Upper lobe of left lung (tissue), 6 donors: ENCODE measurements around the gene SYNE2. TPM values are rescaled to one million over a fixed set of nuclear protein-coding genes. Genes with fewer than 3 reads are reported as not detected.

Experiments
- ATAC-seq, 2 donors: fragments of 200-7000 bp; cut with Tn5 transposase; one replicate each; pipeline ENCODE4 v1.9.1; 2022; ENCODE audit warnings: mild to moderate bottlenecking in 2 of 2, moderate library complexity in 2 of 2; ENCODE audit not compliant: low FRiP score in 2 of 2
- DNase-seq, 2 donors: peaks; one replicate each; pipeline ENCODE4 v3.0.0-alpha.2; 2019 to 2020
- H3K27ac ChIP-seq, 4 donors: fragments of 200-600 bp; sonication (generic); one replicate each; pipeline ENCODE4 v1.5.1; 2016 to 2019
- H3K27me3 ChIP-seq, 4 donors: fragments of 200-600 bp; sonication (generic); one replicate each; pipeline ENCODE4 v1.5.1; 2017 to 2019
- H3K36me3 ChIP-seq, 4 donors: fragments of 200-600 bp; sonication (generic); one replicate each; pipeline ENCODE4 v1.5.1; 2016 to 2019
- H3K4me1 ChIP-seq, 4 donors: fragments of 200-600 bp; sonication (generic); one replicate each; pipeline ENCODE4 v1.5.1; 2018 to 2019
- H3K4me3 ChIP-seq, 4 donors: fragments of 200-600 bp; sonication (generic); one replicate each; pipeline ENCODE4 v1.5.1; 2017 to 2019; ENCODE audit warnings: mild to moderate bottlenecking in 2 of 4, moderate library complexity in 1 of 4
- H3K9me3 ChIP-seq, 4 donors: fragments of 200-600 bp; sonication (generic); one replicate each; pipeline ENCODE4 v1.5.1; 2018 to 2019
- EP300 ChIP-seq, 4 donors: sonication (generic); formaldehyde crosslinking; IDR thresholded peaks; one replicate each; pipeline ENCODE4 v1.5.1; 2017; ENCODE audit warnings: antibody characterized with exemption in 4 of 4, control low read depth in 2 of 4
- POLR2A ChIP-seq, 4 donors: fragments of 450-650 bp; IDR thresholded peaks; one replicate each; pipeline ENCODE4 v1.5.1; 2016 to 2017; ENCODE audit warnings: antibody characterized with exemption in 4 of 4, mild to moderate bottlenecking in 2 of 4
- POLR2AphosphoS5 ChIP-seq, 2 donors: sonication (generic); formaldehyde crosslinking; IDR thresholded peaks; one replicate each; pipeline ENCODE4 v1.5.1; 2017; ENCODE audit warnings: antibody characterized with exemption in 2 of 2
- WGBS, 2 donors: methylation state at CpG; one replicate each; pipeline ENCODE4 v1.1.5; 2017 to 2018; 5-methylcytosine and 5-hydroxymethylcytosine counted together
- total RNA-seq, 6 donors: library from RNA; depleted of rRNA in 4 of 6; stranded (reverse); fragments of >200 nt in 4 of 6; gene quantifications; one replicate each; pipeline versions ENCODE4 v1.1.0 to v1.2.1, GENCODE V29; 2016 to 2021
- TF ChIP-seq, protein P1 (sequence below), 6 experiments: fragments of 450-650 bp in 4 of 6; fragments of 200-600 bp in 2 of 6; sonication (generic) in 2 of 6; IDR thresholded peaks; one replicate each; pipeline ENCODE4 v1.5.1; 2016 to 2019; ENCODE audit warnings: antibody characterized with exemption in 6 of 6
- donor health status: DM: no; HTN: no; CAD: no; lungs with moderate emphysema.
- donor health status: DM: no; HTN: yes; CAD: no; lungs with severe emphysema.

The SYNE2 gene
- total RNA-seq, 6 donors from 2014 or later: 75.8 to 439 (median 234) TPM

- DNase-seq (peak in 1 of 2 donors; percentile 36), ATAC-seq (no peak)
- TF ChIP-seq, protein P1, sequence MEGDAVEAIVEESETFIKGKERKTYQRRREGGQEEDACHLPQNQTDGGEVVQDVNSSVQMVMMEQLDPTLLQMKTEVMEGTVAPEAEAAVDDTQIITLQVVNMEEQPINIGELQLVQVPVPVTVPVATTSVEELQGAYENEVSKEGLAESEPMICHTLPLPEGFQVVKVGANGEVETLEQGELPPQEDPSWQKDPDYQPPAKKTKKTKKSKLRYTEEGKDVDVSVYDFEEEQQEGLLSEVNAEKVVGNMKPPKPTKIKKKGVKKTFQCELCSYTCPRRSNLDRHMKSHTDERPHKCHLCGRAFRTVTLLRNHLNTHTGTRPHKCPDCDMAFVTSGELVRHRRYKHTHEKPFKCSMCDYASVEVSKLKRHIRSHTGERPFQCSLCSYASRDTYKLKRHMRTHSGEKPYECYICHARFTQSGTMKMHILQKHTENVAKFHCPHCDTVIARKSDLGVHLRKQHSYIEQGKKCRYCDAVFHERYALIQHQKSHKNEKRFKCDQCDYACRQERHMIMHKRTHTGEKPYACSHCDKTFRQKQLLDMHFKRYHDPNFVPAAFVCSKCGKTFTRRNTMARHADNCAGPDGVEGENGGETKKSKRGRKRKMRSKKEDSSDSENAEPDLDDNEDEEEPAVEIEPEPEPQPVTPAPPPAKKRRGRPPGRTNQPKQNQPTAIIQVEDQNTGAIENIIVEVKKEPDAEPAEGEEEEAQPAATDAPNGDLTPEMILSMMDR (IDR thresholded peaks at IDR 0.05): no peak
- TF ChIP-seq POLR2AphosphoS5 (IDR thresholded peaks at IDR 0.05) (no peak), EP300 (IDR thresholded peaks at IDR 0.05) (no peak), POLR2A (IDR thresholded peaks at IDR 0.05) (no peak)
- Histone ChIP-seq H3K27me3 (no peaks in the 10 kb centered on the region), H3K4me1 (no peaks in the 10 kb centered on the region), H3K27ac (peak overlapping the region in 1 of 4 donors; percentile 27), H3K9me3 (no peaks in the 10 kb centered on the region), H3K36me3 (peaks cover 28 to 100% (median 77%) of the 10 kb centered on the region in 4 donors), H3K4me3 (no peak overlapping the region)
- WGBS, 2 donors: 63 to 67% methylated on average over 4 to 14 of the region's 14 CpGs
Measured at GRCh38 chr14:64220466-64220865, 367.7 kb downstream of the SYNE2 start.

- ATAC-seq (no peak), DNase-seq (peak in 1 of 2 donors; percentile 40)
- Histone ChIP-seq H3K4me3 (no peak overlapping the region), H3K27me3 (no peaks in the 10 kb centered on the region), H3K27ac (peak overlapping the region in 1 of 4 donors; percentile 10), H3K36me3 (peaks cover 24 to 94% (median 73%) of the 10 kb centered on the region in 4 donors), H3K4me1 (no peaks in the 10 kb centered on the region), H3K9me3 (no peaks in the 10 kb centered on the region)
- WGBS, 2 donors: 82 to 89% methylated on average over 12 to 14 of the region's 14 CpGs
- TF ChIP-seq POLR2A (IDR thresholded peaks at IDR 0.05) (no peak), EP300 (IDR thresholded peaks at IDR 0.05) (peak in 1 of 4 donors; percentile 35), POLR2AphosphoS5 (IDR thresholded peaks at IDR 0.05) (peak in 1 of 2 donors; percentile 41)
- TF ChIP-seq, protein P1 (IDR thresholded peaks at IDR 0.05): no peak
Measured at GRCh38 chr14:64221391-64222003, 368.7 kb downstream of the SYNE2 start.

DNA sequence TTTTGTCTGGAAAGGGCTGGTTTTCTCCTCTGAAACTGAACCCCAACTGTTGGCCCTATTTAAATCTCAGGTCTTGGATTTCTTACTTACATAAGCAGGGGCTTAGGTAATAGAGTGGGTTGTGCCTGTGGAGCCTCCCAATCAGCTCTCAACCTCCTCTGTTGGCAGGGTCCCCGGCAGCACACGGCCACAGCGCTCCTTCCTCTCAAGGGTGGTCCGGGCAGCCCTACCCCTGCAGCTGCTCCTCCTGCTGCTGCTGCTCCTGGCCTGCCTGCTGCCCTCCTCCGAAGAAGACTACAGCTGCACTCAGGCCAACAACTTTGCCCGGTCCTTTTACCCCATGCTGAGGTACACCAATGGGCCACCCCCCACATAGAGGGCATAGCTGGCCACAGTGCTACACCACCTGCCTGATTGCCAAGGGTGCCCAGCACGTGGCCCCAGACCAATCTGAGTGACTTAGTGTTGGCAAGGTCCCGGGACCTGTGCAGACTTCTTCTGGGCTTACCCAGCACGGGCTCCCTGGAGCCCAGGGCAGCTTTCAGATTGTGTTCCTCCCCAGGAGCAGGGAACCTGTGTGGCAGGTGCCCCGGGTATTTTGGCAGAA is 372.4 kb downstream of the SYNE2 start:
- H3K4me3 ChIP-seq: no peak overlapping the region
- no peaks in the 10 kb centered on the region for H3K4me1 ChIP-seq
- no peak for TF ChIP-seq EP300 (IDR thresholded peaks at IDR 0.05)
- no peak for TF ChIP-seq POLR2AphosphoS5 (IDR thresholded peaks at IDR 0.05)
- H3K36me3 ChIP-seq: peaks cover 8 to 89% (median 74%) of the 10 kb centered on the region in 4 donors
- no peaks in the 10 kb centered on the region for H3K27me3 ChIP-seq
- H3K9me3 ChIP-seq: no peaks in the 10 kb centered on the region
- no peak overlapping the region for H3K27ac ChIP-seq
- DNase-seq: peak in 1 of 2 donors; percentile 37
- 89 to 95% methylated on average over 7 to 9 of the region's 10 CpGs for WGBS, 2 donors
- ATAC-seq: peak in 1 of 2 donors; percentile 55

DNA sequence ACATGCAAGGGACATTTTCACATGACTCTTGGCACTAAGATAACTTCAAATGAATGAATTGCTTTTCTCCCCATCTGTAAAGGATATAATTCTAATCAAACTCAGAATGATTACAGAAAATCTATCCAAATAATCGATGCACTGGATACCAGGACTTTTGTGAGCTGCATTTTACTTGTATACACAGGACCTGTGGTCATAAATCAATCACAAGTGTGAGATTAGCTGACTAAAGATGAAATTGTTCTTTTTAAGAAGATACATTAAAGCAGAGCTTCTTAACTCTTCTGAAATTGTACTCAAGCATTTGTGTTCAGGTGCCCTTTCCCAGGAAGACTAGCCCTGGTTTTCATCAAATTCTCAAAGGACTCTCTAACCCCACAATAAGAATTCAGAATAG is 375.1 kb downstream of the SYNE2 start:
- Histone ChIP-seq H3K4me3 (no peak overlapping the region), H3K9me3 (no peaks in the 10 kb centered on the region), H3K36me3 (peaks cover 8 to 78% (median 53%) of the 10 kb centered on the region in 4 donors), H3K27me3 (no peaks in the 10 kb centered on the region), H3K27ac (no peak overlapping the region), H3K4me1 (no peaks in the 10 kb centered on the region)
- ATAC-seq (no peak), DNase-seq (no peak)
- 89 to 96% methylated on average over 1 of the region's 1 CpG for WGBS, 2 donors
- TF ChIP-seq POLR2A (IDR thresholded peaks at IDR 0.05) (no peak), EP300 (IDR thresholded peaks at IDR 0.05) (no peak), POLR2AphosphoS5 (IDR thresholded peaks at IDR 0.05) (no peak)
- TF ChIP-seq, protein P1 (IDR thresholded peaks at IDR 0.05): no peak

DNA sequence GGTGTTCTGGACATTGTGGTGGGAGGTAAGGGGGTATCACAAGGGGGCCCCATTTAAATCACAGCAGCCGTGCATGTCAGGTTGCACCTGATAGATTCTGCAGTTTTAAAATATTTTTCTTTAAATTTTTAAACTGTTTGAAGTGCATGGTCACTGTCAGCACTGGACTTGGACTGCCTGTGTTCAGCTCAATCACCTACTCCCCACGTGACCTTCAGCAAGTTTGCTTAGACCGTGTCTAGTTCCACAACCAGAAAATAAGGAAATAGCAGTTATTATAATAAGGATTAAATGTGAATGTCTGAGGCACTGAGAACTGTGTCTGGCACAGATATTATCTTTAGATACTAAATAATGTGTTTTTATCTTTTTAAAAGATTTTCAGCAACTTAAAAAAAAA is 376.7 kb downstream of the SYNE2 start:
- Histone ChIP-seq H3K9me3 (no peaks in the 10 kb centered on the region), H3K4me1 (no peaks in the 10 kb centered on the region), H3K36me3 (peaks cover 4 to 64% (median 38%) of the 10 kb centered on the region in 4 donors), H3K4me3 (no peak overlapping the region), H3K27me3 (no peaks in the 10 kb centered on the region), H3K27ac (no peak overlapping the region)
- DNase-seq (no peak), ATAC-seq (no peak)
- WGBS, 2 donors: 92% methylated on average over 3 of the region's 3 CpGs
- no peak for TF ChIP-seq POLR2A (IDR thresholded peaks at IDR 0.05)
- TF ChIP-seq POLR2AphosphoS5 (IDR thresholded peaks at IDR 0.05): no peak
- TF ChIP-seq, protein P1 (IDR thresholded peaks at IDR 0.05): no peak
- no peak for TF ChIP-seq EP300 (IDR thresholded peaks at IDR 0.05)
